ENCODE measurements around the gene PRLR. TPM values are rescaled to one million over a fixed set of nuclear protein-coding genes. Genes with fewer than 3 reads are reported as not detected.

Gene PRLR
- total and polyA plus RNA-seq, 2 of the 13 experiments (the other 11 are each of a cell fraction or from before 2014, with no cell fraction given), result 12.2 to 13.3 TPM

DNA sequence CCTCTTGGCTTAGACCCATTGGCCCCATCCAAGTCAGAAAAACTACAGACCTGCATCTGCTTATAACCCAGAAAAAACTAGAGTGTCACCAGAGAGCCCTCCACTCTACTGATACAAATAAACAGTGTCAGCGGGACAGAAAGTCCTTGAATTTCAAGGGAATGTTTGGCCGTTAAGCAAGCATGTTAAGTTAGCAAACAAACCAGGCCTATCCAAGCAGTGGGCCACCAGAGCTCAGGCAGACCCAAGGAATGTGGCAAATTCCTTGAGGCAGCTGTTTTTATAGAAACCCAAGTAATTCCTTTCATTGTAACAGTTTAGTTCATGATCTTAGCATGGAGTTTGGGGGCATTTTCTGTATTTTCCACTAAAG, 70.9 kb downstream of the PRLR start (continued):
- TF ChIP-seq RNF2 (conservative IDR thresholded peaks at IDR 0.05; ENCODE audit: low read depth), result no peak
- peak; percentile 87 for TF ChIP-seq ZMYM4 (CRISPR knock-in tag; IDR thresholded peaks at IDR 0.05)
- TF ChIP-seq, protein P1, sequence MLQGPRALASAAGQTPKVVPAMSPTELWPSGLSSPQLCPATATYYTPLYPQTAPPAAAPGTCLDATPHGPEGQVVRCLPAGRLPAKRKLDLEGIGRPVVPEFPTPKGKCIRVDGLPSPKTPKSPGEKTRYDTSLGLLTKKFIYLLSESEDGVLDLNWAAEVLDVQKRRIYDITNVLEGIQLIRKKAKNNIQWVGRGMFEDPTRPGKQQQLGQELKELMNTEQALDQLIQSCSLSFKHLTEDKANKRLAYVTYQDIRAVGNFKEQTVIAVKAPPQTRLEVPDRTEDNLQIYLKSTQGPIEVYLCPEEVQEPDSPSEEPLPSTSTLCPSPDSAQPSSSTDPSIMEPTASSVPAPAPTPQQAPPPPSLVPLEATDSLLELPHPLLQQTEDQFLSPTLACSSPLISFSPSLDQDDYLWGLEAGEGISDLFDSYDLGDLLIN (CRISPR knock-in tag; IDR thresholded peaks at IDR 0.05; ENCODE audit: borderline replicate concordance), result no peak
- TF ChIP-seq JUNB (CRISPR knock-in tag; IDR thresholded peaks at IDR 0.05; ENCODE audit: borderline replicate concordance), result no peak
- no peak for TF ChIP-seq SUZ12 (IDR thresholded peaks at IDR 0.05; ENCODE audit: low read depth, low read length)
- TF ChIP-seq MXD1 (CRISPR knock-in tag; IDR thresholded peaks at IDR 0.05), result no peak
- no peak for TF ChIP-seq ZNF557 (CRISPR knock-in tag; IDR thresholded peaks at IDR 0.05)
- TF ChIP-seq ZNF274 (CRISPR knock-in tag; IDR thresholded peaks at IDR 0.05), result no peak
- TF ChIP-seq ZNF768 (CRISPR knock-in tag; IDR thresholded peaks at IDR 0.05), result no peak
- TF ChIP-seq, protein P2, sequence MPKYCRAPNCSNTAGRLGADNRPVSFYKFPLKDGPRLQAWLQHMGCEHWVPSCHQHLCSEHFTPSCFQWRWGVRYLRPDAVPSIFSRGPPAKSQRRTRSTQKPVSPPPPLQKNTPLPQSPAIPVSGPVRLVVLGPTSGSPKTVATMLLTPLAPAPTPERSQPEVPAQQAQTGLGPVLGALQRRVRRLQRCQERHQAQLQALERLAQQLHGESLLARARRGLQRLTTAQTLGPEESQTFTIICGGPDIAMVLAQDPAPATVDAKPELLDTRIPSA (CRISPR knock-in tag; IDR thresholded peaks at IDR 0.05; ENCODE audit: borderline replicate concordance), result no peak
- TF ChIP-seq, protein P3, sequence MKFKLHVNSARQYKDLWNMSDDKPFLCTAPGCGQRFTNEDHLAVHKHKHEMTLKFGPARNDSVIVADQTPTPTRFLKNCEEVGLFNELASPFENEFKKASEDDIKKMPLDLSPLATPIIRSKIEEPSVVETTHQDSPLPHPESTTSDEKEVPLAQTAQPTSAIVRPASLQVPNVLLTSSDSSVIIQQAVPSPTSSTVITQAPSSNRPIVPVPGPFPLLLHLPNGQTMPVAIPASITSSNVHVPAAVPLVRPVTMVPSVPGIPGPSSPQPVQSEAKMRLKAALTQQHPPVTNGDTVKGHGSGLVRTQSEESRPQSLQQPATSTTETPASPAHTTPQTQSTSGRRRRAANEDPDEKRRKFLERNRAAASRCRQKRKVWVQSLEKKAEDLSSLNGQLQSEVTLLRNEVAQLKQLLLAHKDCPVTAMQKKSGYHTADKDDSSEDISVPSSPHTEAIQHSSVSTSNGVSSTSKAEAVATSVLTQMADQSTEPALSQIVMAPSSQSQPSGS (CRISPR knock-in tag; IDR thresholded peaks at IDR 0.05), result no peak
- TF ChIP-seq ZMYM2 (CRISPR knock-in tag; IDR thresholded peaks at IDR 0.05), result no peak
- TF ChIP-seq ZNF333 (CRISPR knock-in tag; IDR thresholded peaks at IDR 0.05; ENCODE audit: borderline replicate concordance), result no peak
- TF ChIP-seq UBTF (CRISPR knock-in tag; IDR thresholded peaks at IDR 0.05), result no peak
- TF ChIP-seq REL (CRISPR knock-in tag; conservative IDR thresholded peaks at IDR 0.05), result no peak
- no peak for TF ChIP-seq PTBP1 (IDR thresholded peaks at IDR 0.05; ENCODE audit: low read depth, low read length, poor library complexity, severe bottlenecking)
- TF ChIP-seq, protein P4, sequence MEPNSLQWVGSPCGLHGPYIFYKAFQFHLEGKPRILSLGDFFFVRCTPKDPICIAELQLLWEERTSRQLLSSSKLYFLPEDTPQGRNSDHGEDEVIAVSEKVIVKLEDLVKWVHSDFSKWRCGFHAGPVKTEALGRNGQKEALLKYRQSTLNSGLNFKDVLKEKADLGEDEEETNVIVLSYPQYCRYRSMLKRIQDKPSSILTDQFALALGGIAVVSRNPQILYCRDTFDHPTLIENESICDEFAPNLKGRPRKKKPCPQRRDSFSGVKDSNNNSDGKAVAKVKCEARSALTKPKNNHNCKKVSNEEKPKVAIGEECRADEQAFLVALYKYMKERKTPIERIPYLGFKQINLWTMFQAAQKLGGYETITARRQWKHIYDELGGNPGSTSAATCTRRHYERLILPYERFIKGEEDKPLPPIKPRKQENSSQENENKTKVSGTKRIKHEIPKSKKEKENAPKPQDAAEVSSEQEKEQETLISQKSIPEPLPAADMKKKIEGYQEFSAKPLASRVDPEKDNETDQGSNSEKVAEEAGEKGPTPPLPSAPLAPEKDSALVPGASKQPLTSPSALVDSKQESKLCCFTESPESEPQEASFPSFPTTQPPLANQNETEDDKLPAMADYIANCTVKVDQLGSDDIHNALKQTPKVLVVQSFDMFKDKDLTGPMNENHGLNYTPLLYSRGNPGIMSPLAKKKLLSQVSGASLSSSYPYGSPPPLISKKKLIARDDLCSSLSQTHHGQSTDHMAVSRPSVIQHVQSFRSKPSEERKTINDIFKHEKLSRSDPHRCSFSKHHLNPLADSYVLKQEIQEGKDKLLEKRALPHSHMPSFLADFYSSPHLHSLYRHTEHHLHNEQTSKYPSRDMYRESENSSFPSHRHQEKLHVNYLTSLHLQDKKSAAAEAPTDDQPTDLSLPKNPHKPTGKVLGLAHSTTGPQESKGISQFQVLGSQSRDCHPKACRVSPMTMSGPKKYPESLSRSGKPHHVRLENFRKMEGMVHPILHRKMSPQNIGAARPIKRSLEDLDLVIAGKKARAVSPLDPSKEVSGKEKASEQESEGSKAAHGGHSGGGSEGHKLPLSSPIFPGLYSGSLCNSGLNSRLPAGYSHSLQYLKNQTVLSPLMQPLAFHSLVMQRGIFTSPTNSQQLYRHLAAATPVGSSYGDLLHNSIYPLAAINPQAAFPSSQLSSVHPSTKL (CRISPR knock-in tag; IDR thresholded peaks at IDR 0.05), result peak; percentile 97
- TF ChIP-seq ZNF543 (CRISPR knock-in tag; IDR thresholded peaks at IDR 0.05), result no peak
- no peak for TF ChIP-seq ZNF644 (CRISPR knock-in tag; IDR thresholded peaks at IDR 0.05; ENCODE audit: low read depth)
- TF ChIP-seq THYN1 (CRISPR knock-in tag; IDR thresholded peaks at IDR 0.05; ENCODE audit: borderline replicate concordance, low read depth), result no peak
- TF ChIP-seq PAF1 (CRISPR knock-in tag; IDR thresholded peaks at IDR 0.05), result no peak
- no peak for TF ChIP-seq ZNF441 (CRISPR knock-in tag; IDR thresholded peaks at IDR 0.05; ENCODE audit: borderline replicate concordance)
